Ectodermal cell (in vitro differentiated cells): Measurements from ENCODE around the gene HPRT1.

Experiments
- H3K27ac ChIP-seq: 2 replicates; pipeline ENCODE4 v1.7.0; 2013; ENCODE audit warnings: mild to moderate bottlenecking, low read depth, low read length; ENCODE audit not compliant: insufficient read depth, poor library complexity, severe bottlenecking
- H3K27me3 ChIP-seq: 2 replicates; pipeline ENCODE4 v1.7.0; 2013; ENCODE audit warnings: mild to moderate bottlenecking, low read length; ENCODE audit not compliant: insufficient read depth, control insufficient read depth, poor library complexity, severe bottlenecking
- H3K36me3 ChIP-seq: one replicate; pipeline ENCODE4 v1.7.0; 2013; ENCODE audit warnings: low read length; ENCODE audit not compliant: control insufficient read depth, insufficient read depth
- H3K4me1 ChIP-seq: one replicate; pipeline ENCODE4 v1.7.0; 2013; ENCODE audit warnings: low read length; ENCODE audit not compliant: control insufficient read depth, insufficient read depth
- H3K4me3 ChIP-seq: 2 replicates; pipeline ENCODE4 v1.7.0; 2013; ENCODE audit warnings: low read depth, low read length, control low read depth; ENCODE audit not compliant: insufficient read depth
- H3K9me3 ChIP-seq: 2 replicates; pipeline ENCODE4 v1.7.0; 2013; ENCODE audit warnings: mild to moderate bottlenecking, low read length, moderate library complexity; ENCODE audit not compliant: control insufficient read depth
- WGBS, 2 experiments: methylation state at CpG; one replicate each; pipeline ENCODE4 v1.1.7; 2013; ENCODE audit warnings: missing lambda C conversion rate in 2 of 2; 5-methylcytosine and 5-hydroxymethylcytosine counted together

The HPRT1 gene

GRCh38 chrX:134548257-134549201, 88.6 kb downstream of the HPRT1 start:
- Histone ChIP-seq H3K27me3 (peaks cover 81% of the 10 kb centered on the region), H3K27ac (peak overlapping the region; percentile 50), H3K4me1 (no peaks in the 10 kb centered on the region), H3K4me3 (peak overlapping the region; percentile 46), H3K9me3 (no peaks in the 10 kb centered on the region), H3K36me3 (no peaks in the 10 kb centered on the region)
- 0 to 1% methylated on average over 32 to 33 of the region's 33 CpGs for WGBS, 2 experiments
